GM12801 (cell line): Measurements from ENCODE around the gene DCN.

Source experiments
- CTCF ChIP-seq: IDR thresholded peaks from one replicate; pipeline ENCODE4 v1.5.1; 2011; ENCODE audit warnings: control low read depth; ENCODE audit not compliant: insufficient read length; ENCODE audit errors: extremely low read depth

The DCN gene

GRCh38 chr12:91185421-91185820 lies 2.8 kb upstream of the DCN start:
- no peak for TF ChIP-seq CTCF

- TF ChIP-seq CTCF: no peak
These were observed 934 bp upstream of the DCN start for GRCh38 chr12:91183551-91183950.

- no peak for TF ChIP-seq CTCF
These were observed 1.8 kb downstream of the DCN start for GRCh38 chr12:91180582-91181395.

GRCh38 chr12:91179966-91180561 lies 2.6 kb downstream of the DCN start:
- TF ChIP-seq CTCF: no peak

- no peak for TF ChIP-seq CTCF
These were observed 3.3 kb downstream of the DCN start for GRCh38 chr12:91179315-91179714.

GRCh38 chr12:91178781-91179180 lies 3.8 kb downstream of the DCN start:
- TF ChIP-seq CTCF: no peak

- no peak for TF ChIP-seq CTCF
These were observed 4.5 kb downstream of the DCN start for GRCh38 chr12:91178139-91178561.
